ENCODE data around the gene BUB1B.

DNA sequence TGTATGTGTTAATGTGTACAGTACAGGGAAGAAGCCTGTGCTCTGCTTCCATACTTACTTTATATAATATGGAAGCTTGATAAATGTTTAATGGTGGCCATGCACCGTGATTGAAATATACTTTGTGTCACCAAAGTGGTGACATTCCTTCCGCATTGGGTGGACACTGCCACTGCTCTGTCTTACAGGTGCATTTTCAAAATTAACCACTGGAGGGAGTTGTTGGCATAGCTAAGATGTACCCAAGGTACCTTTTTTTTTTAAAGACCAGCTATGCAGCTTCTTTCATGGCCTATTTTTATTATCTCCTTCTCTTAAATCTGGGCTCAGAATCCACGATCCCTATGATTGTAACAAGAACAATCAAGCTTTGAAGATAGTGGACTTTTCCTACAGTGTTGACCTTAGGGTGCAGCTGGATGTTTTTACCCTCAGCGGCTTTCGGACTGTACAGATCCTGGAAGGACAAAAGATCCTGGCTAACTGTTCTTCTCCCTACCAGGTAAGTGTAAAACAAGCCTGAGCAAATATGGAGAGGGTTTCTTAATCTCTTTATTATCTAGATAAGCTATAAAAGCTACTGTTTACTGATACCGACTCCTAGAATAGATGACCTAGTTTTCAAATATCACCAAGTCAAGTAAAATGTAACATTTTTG, 56.4 kb downstream of the BUB1B start:
- TF ChIP-seq CTCF (IDR thresholded peaks at IDR 0.05; ENCODE audit: low read depth, low read length, poor library complexity, severe bottlenecking) (peak; percentile 86), EZH2phosphoT487 (IDR thresholded peaks at IDR 0.05; ENCODE audit: borderline replicate concordance, low read length) (no peak)

Measured in DOHH2 (cell line).